ENCODE results near the gene PPM1L.

The PPM1L gene

GRCh38 chr3:161107311-161107710 lies 351.3 kb downstream of the PPM1L start:
- DNase-seq = no peak

- DNase-seq = no peak
Observed at GRCh38 chr3:161108840-161109239, 352.8 kb downstream of the PPM1L start.

- no peak for DNase-seq
Observed at GRCh38 chr3:161117646-161118045, 361.6 kb downstream of the PPM1L start.

- no peak for DNase-seq
Observed at GRCh38 chr3:161126495-161126894, 370.5 kb downstream of the PPM1L start.
